HepG2 (cell line): ENCODE measurements around the gene FAT1. TPM values are rescaled to one million over a fixed set of nuclear protein-coding genes. Genes with fewer than 3 reads are reported as not detected.

Experiments used
- ATAC-seq: fragments of 200-7000 bp; cut with Tn5 transposase; 3 replicates; pipeline ENCODE4 v1.9.1; 2020; ENCODE audit warnings: mild to moderate bottlenecking, moderate library complexity
- BruUV-seq: library from RNA; stranded (reverse); fragments of 400-500 nt; replicated peaks from 2 replicates; lab custom pipeline; 2021; lab: Mats Ljungman, UMichigan
- CTCF ChIA-PET: fragments of 300-600 bp; formaldehyde crosslinking; extraction: SDS; loops from one replicate; lab custom pipeline; 2021; ENCODE audit warnings: low total read pairs, inconsistent platforms, low intra/inter-chr PET ratio; lab: Yijun Ruan, JAX
- POLR2A ChIA-PET: fragments of 350-600 bp; sonication (Branson Sonifier 250); formaldehyde crosslinking; loops from one replicate; lab custom pipeline; 2020; ENCODE audit warnings: antibody characterized with exemption, inconsistent platforms; lab: Yijun Ruan, JAX
- DNase-seq: peaks from one replicate; pipeline ENCODE4 v3.0.0-alpha.2; 2015; ENCODE audit warnings: low spot score
- FAIRE-seq: peaks from 3 replicates; lab custom pipeline; 2011; peaks lifted over from hg19 to GRCh38; lab: Jason Lieb, UNC
- H2AFZ ChIP-seq: one replicate; pipeline ENCODE4 v1.6.1; 2011; ENCODE audit warnings: low read length, inconsistent platforms
- H3K27ac ChIP-seq: fragments of 300-600 bp; 3 replicates; pipeline ENCODE4 v1.8.0; 2011; ENCODE audit warnings: mixed run types, mild to moderate bottlenecking, mixed read lengths, low read length, inconsistent platforms; ENCODE audit not compliant: insufficient read depth; ENCODE audit errors: extremely low read length
- H3K27me3 ChIP-seq, 2 experiments: fragments of 200-600 bp in 1 of 2; 2 replicates in 1 of 2; 3 replicates in 1 of 2; pipeline versions ENCODE4 v1.6.0 to v1.8.0; 2011; ENCODE audit warnings: low read length in 2 of 2, mild to moderate bottlenecking in 2 of 2, moderate library complexity in 2 of 2, inconsistent platforms in 1 of 2; ENCODE audit not compliant: insufficient read depth in 2 of 2, control insufficient read depth in 1 of 2
- H3K36me3 ChIP-seq, 2 experiments: fragments of 200-600 bp in 1 of 2; replicated peaks in 1 of 2; 2 replicates in 1 of 2; 3 replicates in 1 of 2; pipeline versions ENCODE4 v1.5.1 to v1.8.0; 2011; ENCODE audit warnings: low read length in 2 of 2, inconsistent platforms in 1 of 2; ENCODE audit not compliant: insufficient read depth in 2 of 2, control insufficient read depth in 1 of 2
- H3K4me1 ChIP-seq: 2 replicates; pipeline ENCODE4 v1.5.1; 2012; ENCODE audit warnings: low read length, inconsistent platforms; ENCODE audit not compliant: insufficient read depth
- H3K4me2 ChIP-seq: 2 replicates; pipeline ENCODE4 v1.6.0; 2011; ENCODE audit warnings: low read depth, low read length, inconsistent platforms
- H3K4me3 ChIP-seq, 3 experiments: fragments of 200-600 bp in 1 of 3; sonication (generic), shearing (Covaris generic) in 1 of 3; replicated peaks in 1 of 3; 2 replicates each; pipeline ENCODE4 v1.5.1; 2011 to 2016; ENCODE audit warnings: low read length in 3 of 3, inconsistent platforms in 2 of 3, low read depth in 2 of 3, mild to moderate bottlenecking in 2 of 3, control low read depth in 1 of 3, mixed read lengths in 1 of 3; ENCODE audit not compliant: insufficient read depth in 1 of 3
- H3K79me2 ChIP-seq: one replicate; pipeline ENCODE4 v1.6.1; 2011; ENCODE audit warnings: low read length, inconsistent platforms; ENCODE audit not compliant: insufficient read depth
- H3K9ac ChIP-seq: 2 replicates; pipeline ENCODE4 v1.6.0; 2011; ENCODE audit warnings: mild to moderate bottlenecking, low read depth, low read length, inconsistent platforms; ENCODE audit not compliant: insufficient read depth
- H3K9me3 ChIP-seq: 2 replicates; pipeline ENCODE4 v1.5.1; 2012; ENCODE audit warnings: mild to moderate bottlenecking, low read length
- H4K20me1 ChIP-seq: 2 replicates; pipeline ENCODE4 v1.6.0; 2011; ENCODE audit warnings: inconsistent platforms, mild to moderate bottlenecking, low read length, moderate library complexity; ENCODE audit not compliant: insufficient read depth
- DMAP1 ChIP-seq: IDR thresholded peaks from 2 replicates; pipeline ENCODE4 v1.6.1; 2016
- HMG20B ChIP-seq: conservative IDR thresholded peaks from 2 replicates; pipeline ENCODE4 v1.6.1; 2016; ENCODE audit warnings: missing genetic modification reagents, missing compliant biosample characterization
- HNRNPH1 ChIP-seq: fragments of 200-400 bp; formaldehyde crosslinking; optimal IDR thresholded peaks from 2 replicates; pipeline ENCODE3; 2017; ENCODE audit warnings: mild to moderate bottlenecking, low read depth, low read length
- JUND ChIP-seq: sonication (generic); formaldehyde crosslinking; IDR thresholded peaks from 2 replicates; pipeline ENCODE4 v1.8.0; 2022; ENCODE audit warnings: mild to moderate bottlenecking, missing genetic modification reagents
- KLF6 ChIP-seq: IDR thresholded peaks from 2 replicates; pipeline ENCODE4 v1.8.0; 2016; ENCODE audit warnings: missing biosample characterization, missing genetic modification reagents
- MAFF ChIP-seq: IDR thresholded peaks from 2 replicates; pipeline ENCODE4 v1.6.1; 2011; ENCODE audit warnings: low read depth, low read length, improper control_type of control experiment
- MED8 ChIP-seq: sonication (generic); formaldehyde crosslinking; IDR thresholded peaks from 2 replicates; pipeline ENCODE4 v1.8.1; 2023; ENCODE audit warnings: mild to moderate bottlenecking, missing genetic modification reagents; ENCODE audit not compliant: insufficient replicate concordance
- NR3C1 ChIP-seq: sonication (generic); formaldehyde crosslinking; IDR thresholded peaks from 2 replicates; pipeline ENCODE4 v1.4.0; 2020; ENCODE audit warnings: missing genetic modification reagents
- RBM22 ChIP-seq: fragments of 200-400 bp; formaldehyde crosslinking; optimal IDR thresholded peaks from 2 replicates; pipeline ENCODE3; 2017; ENCODE audit warnings: mild to moderate bottlenecking, low read length, moderate library complexity
- TARDBP ChIP-seq: sonication (generic); formaldehyde crosslinking; IDR thresholded peaks from 2 replicates; pipeline ENCODE4 v1.8.0; 2022; ENCODE audit warnings: mild to moderate bottlenecking, missing genetic modification reagents
- ZBTB34 ChIP-seq: sonication (generic); formaldehyde crosslinking; IDR thresholded peaks from 2 replicates; pipeline ENCODE4 v1.8.0; 2022; ENCODE audit warnings: mild to moderate bottlenecking, missing genetic modification reagents
- ZNF263 ChIP-seq: sonication (generic); formaldehyde crosslinking; IDR thresholded peaks from 2 replicates; pipeline ENCODE4 v1.4.0; 2020; ENCODE audit warnings: missing genetic modification reagents
- WGBS: methylation state at CpG from one replicate; pipeline ENCODE4 v1.1.6; 2017; ENCODE audit warnings: low lambda C conversion rate; 5-methylcytosine and 5-hydroxymethylcytosine counted together
- in situ Hi-C: cut with HindIII; loops from 2 replicates; pipeline ENCODE4 v1.10.0; 2017; ENCODE audit warnings: low pct_unique_long_range_greater_than_20kb; ENCODE audit not compliant: extremely low pct_ligation_motif_present
- intact Hi-C: fragments of 100-400 bp; cut with micrococcal nuclease; formaldehyde crosslinking; loops from one replicate; pipeline ENCODE4 v1.10.0; 2022; ENCODE audit not compliant: unreplicated experiment
- polyA plus RNA-seq, 8 experiments: library from polyadenylated mRNA; depleted of rRNA in 3 of 8; stranded (reverse) in 7 of 8; unstranded in 1 of 8; fragments of >200 nt; fragmentation: Illumina TruSeq in 4 of 8; extraction: Trizol in 4 of 8; gene quantifications; 2 replicates each; pipeline versions ENCODE4 v1.2.1 to v1.2.3, GENCODE V29; 2011 to 2016; ENCODE audit warnings: low read depth in 4 of 8, missing spikeins in 1 of 8, mixed read lengths in 1 of 8; ENCODE audit not compliant: insufficient read depth in 1 of 8
- total RNA-seq, 5 experiments: library from RNA; depleted of rRNA; stranded (reverse); fragments of >200 nt; fragmentation: Illumina TruSeq; extraction: Trizol; gene quantifications; 2 replicates each; pipeline ENCODE4 v1.2.3, GENCODE V29; 2016; ENCODE audit warnings: low read depth in 1 of 5

FAT1 gene
- total and polyA plus RNA-seq, 2 of the 13 experiments (the other 11 are each of a cell fraction or from before 2014, with no cell fraction given), result 185 to 216 TPM

GRCh38 chr4:186684889-186685309 is 38.8 kb downstream of the FAT1 start (continued):
- TF ChIP-seq JUND (peak; percentile 68; the same call in 1 of the 2 replicates), ZBTB34 (CRISPR knock-in tag) (peak; percentile 96), MAFF (no peak), MED8 (peak; percentile 78), HMG20B (CRISPR knock-in tag) (peak; percentile 96), HNRNPH1 (no peak)
- TF ChIP-seq, all 625 proteins: peak for 157

GRCh38 chr4:186684220-186684619 is 39.4 kb downstream of the FAT1 start:
- H3K36me3 ChIP-seq, result peaks cover 1 to 7% of the 10 kb centered on the region in 2 experiments; a peak in 4 of 5 replicates
- peaks cover 21% of the 10 kb centered on the region; the same call in 1 of the 2 replicates for H4K20me1 ChIP-seq
- peak overlapping the region; percentile 84 for H3K4me2 ChIP-seq
- peak overlapping the region; percentile 14 to 64 (median 54) for H3K4me3 ChIP-seq
- no peaks in the 10 kb centered on the region for H3K9me3 ChIP-seq
- no peaks in the 10 kb centered on the region for H3K27me3 ChIP-seq
- H2AFZ ChIP-seq, result no peak overlapping the region
- no TSS peak for BruUV-seq
- no peak for DNase-seq
- intact Hi-C loops, result loop anchor here (2.0 kb wide), 1 partner anchor 15 kb away; no protein-coding TSS in a partner anchor
- peak overlapping the region; percentile 89 for H3K27ac ChIP-seq
- peak; percentile 42 for ATAC-seq
- WGBS, result 19% methylated on average over 11 of the region's 12 CpGs
- TF ChIP-seq ZNF263 (peak; percentile 42; the same call in 1 of the 2 replicates), RBM22 (peak; percentile 38), NR3C1 (no peak), KLF6 (0 out of 2 replicates have a peak, but pooled peaks have one; percentile 4), DMAP1 (0 out of 2 replicates have a peak, but pooled peaks have one; percentile 2), TARDBP (CRISPR knock-in tag) (no peak)
- ChIA-PET CTCF (no interaction called here), POLR2A (no interaction called here)
- H3K79me2 ChIP-seq, result peaks cover 95% of the 10 kb centered on the region
- H3K9ac ChIP-seq, result peak overlapping the region; percentile 68
- peaks cover 89% of the 10 kb centered on the region for H3K4me1 ChIP-seq
- in situ Hi-C loops, result no loop called here
- FAIRE-seq, result no peak
